K562 (cell line): Measurements from ENCODE around the gene PSME4.

Experiments used
- BMI1 ChIP-seq: fragments of 150-350 bp; IDR thresholded peaks from 2 replicates; pipeline ENCODE4 v1.6.1; 2014; ENCODE audit warnings: low read length
- CBFB ChIP-seq: sonication (generic); formaldehyde crosslinking; IDR thresholded peaks from 2 replicates; pipeline ENCODE4 v1.4.0; 2020; ENCODE audit warnings: mild to moderate bottlenecking, missing genetic modification reagents
- CTCF ChIP-seq, 3 experiments: IDR thresholded peaks in 2 of 3; conservative IDR thresholded peaks in 1 of 3; 2 replicates each; pipeline ENCODE4 v1.5.1; 2011 to 2012; ENCODE audit warnings: low read length in 3 of 3, mild to moderate bottlenecking in 3 of 3, control low read depth in 2 of 3, improper control_type of control experiment in 1 of 3, inconsistent platforms in 1 of 3, low read depth in 1 of 3, mixed read lengths in 1 of 3, moderate library complexity in 1 of 3; ENCODE audit not compliant: insufficient read depth in 2 of 3
- ELF1 ChIP-seq: fragments of 200-800 bp; sonication (Bioruptor generic); IDR thresholded peaks from 2 replicates; pipeline ENCODE4 v1.6.1; 2016; ENCODE audit warnings: missing genetic modification characterization, missing compliant biosample characterization
- FOSL1 ChIP-seq: fragments of 200-800 bp; sonication (Bioruptor generic); conservative IDR thresholded peaks from 2 replicates; pipeline ENCODE4 v1.6.1; 2016; ENCODE audit warnings: missing genetic modification characterization, missing compliant biosample characterization
- GTF2F1 ChIP-seq: IDR thresholded peaks from 2 replicates; pipeline ENCODE4 v1.6.1; 2011; ENCODE audit warnings: low read depth, low read length, improper control_type of control experiment
- HDGF ChIP-seq: fragments of 450-650 bp; IDR thresholded peaks from 2 replicates; pipeline ENCODE4 v1.6.1; 2016
- HNRNPK ChIP-seq: fragments of 200-400 bp; formaldehyde crosslinking; IDR thresholded peaks from one replicate; pipeline ENCODE4 v1.6.1; 2018; ENCODE audit warnings: mild to moderate bottlenecking, low read depth, low read length; ENCODE audit not compliant: poor library complexity, severe bottlenecking
- POU5F1 ChIP-seq: fragments of 150-350 bp; IDR thresholded peaks from 2 replicates; pipeline ENCODE4 v1.6.1; 2014; ENCODE audit warnings: borderline replicate concordance, low read length, low read depth, mild to moderate bottlenecking; ENCODE audit not compliant: partially characterized antibody
- PTBP1 ChIP-seq: fragments of 200-400 bp; formaldehyde crosslinking; IDR thresholded peaks from 2 replicates; pipeline ENCODE4 v1.6.1; 2017; ENCODE audit warnings: low read depth, low read length
- RFX5 ChIP-seq: IDR thresholded peaks from 2 replicates; pipeline ENCODE4 v1.6.1; 2011; ENCODE audit warnings: low read depth, mild to moderate bottlenecking, improper control_type of control experiment, low read length
- ZNF384 ChIP-seq: IDR thresholded peaks from 2 replicates; pipeline ENCODE4 v1.6.1; 2012; ENCODE audit warnings: low read depth, low read length, improper control_type of control experiment
- ZNF76 ChIP-seq: fragments of 250-450 bp; sonication (Bioruptor Pico); IDR thresholded peaks from 2 replicates; pipeline ENCODE4 v1.4.0; 2020; ENCODE audit warnings: mild to moderate bottlenecking, moderate library complexity, borderline replicate concordance
- TF ChIP-seq, protein P1 (sequence below): IDR thresholded peaks from 2 replicates; pipeline ENCODE4 v1.6.1; 2012; ENCODE audit warnings: low read depth, low read length, improper control_type of control experiment, borderline replicate concordance

- TF ChIP-seq ZNF76 (CRISPR knock-in tag): no peak
- TF ChIP-seq RFX5: no peak
- no peak for TF ChIP-seq PTBP1
- no peak for TF ChIP-seq FOSL1 (tag)
- no peak for TF ChIP-seq HDGF
- no peak for TF ChIP-seq CTCF (IDR thresholded peaks at IDR 0.05 in 2 of 3, conservative IDR thresholded peaks at IDR 0.05 in 1 of 3; ENCODE audit: insufficient read depth in 2 of 3, low read depth in 1 of 3, low read length in 3 of 3)
- TF ChIP-seq CBFB (CRISPR knock-in tag): no peak
- TF ChIP-seq POU5F1: no peak
- no peak for TF ChIP-seq GTF2F1
- no peak for TF ChIP-seq ELF1
- TF ChIP-seq HNRNPK: no peak
- no peak for TF ChIP-seq BMI1
- TF ChIP-seq ZNF384: no peak
- TF ChIP-seq, protein P1, sequence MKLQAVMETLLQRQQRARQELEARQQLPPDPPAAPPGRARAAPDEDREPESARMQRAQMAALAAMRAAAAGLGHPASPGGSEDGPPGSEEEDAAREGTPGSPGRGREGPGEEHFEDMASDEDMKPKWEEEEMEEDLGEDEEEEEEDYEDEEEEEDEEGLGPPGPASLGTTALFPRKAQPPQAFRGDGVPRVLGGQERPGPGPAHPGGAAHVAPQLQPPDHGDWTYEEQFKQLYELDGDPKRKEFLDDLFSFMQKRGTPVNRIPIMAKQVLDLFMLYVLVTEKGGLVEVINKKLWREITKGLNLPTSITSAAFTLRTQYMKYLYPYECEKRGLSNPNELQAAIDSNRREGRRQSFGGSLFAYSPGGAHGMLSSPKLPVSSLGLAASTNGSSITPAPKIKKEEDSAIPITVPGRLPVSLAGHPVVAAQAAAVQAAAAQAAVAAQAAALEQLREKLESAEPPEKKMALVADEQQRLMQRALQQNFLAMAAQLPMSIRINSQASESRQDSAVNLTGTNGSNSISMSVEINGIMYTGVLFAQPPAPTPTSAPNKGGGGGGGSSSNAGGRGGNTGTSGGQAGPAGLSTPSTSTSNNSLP: no peak
These were observed 28.5 kb downstream of the PSME4 start for GRCh38 chr2:53942280-53942679.
